Raji (cell line): Measurements from ENCODE around the gene SELENOS.

ENCODE experiments used
- POLR2A ChIP-seq: IDR thresholded peaks from 2 replicates; pipeline ENCODE4 v1.6.1; 2011; ENCODE audit warnings: low read depth, low read length, control low read depth; ENCODE audit not compliant: insufficient read depth

Gene SELENOS

DNA sequence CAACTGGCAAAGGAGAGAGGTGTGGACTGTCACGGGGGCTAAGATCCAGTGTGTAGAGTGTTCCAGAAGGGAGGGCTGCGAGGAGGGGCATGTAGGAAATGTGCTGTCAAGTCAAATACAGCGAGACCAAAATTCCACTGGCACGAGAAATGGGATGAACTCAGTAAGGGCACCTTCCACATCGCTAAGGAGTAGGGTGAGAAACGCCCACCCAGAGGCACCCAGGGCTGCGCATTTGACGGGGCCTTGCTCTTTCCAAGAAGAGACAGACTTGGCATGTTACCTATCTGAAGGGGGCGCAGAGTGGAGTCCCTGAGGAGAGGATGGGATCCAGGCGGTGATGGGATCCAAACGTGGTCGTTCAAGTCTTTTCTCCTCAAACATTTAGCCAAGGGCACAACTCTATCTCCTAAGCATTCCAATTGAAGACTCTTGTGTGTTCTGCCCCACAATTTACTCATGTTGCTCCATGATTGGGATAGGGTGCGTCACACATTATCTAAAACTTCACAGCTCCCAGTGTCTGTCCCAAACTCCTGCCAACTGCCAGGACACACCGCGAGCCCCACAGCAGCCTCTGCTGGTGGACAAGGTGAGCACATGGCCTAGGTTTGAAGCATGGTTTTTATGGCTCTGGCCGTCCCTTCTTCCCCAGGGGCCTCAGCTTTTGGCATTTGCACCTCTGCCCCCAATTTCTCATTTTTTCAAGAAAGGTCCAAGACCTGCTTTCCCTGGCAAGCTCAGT, 7.6 kb downstream of the SELENOS start:
- TF ChIP-seq POLR2A, result no peak

GRCh38 chr15:101267320-101268104, 9.8 kb downstream of the SELENOS start:
- no peak for TF ChIP-seq POLR2A

DNA sequence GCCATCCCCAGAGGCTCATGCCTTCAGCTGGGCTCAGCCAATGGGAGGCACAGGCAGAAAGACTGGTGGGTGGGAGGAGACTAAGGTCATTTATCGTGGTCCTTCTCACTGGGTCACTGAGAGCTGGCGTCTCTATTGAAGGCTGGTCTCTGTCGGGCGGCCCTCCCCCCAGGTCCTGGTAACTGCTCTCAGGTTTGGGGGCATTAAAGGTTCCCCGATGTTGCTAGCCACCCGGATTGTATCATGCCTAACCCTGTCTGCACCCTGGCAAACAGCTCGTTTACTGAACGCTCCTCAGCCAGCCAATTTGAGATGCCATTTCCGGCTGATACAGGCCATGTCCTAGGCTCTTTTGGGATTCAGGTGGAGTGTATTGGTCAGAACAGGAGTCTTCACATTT, 10.5 kb downstream of the SELENOS start:
- TF ChIP-seq POLR2A, result no peak

DNA sequence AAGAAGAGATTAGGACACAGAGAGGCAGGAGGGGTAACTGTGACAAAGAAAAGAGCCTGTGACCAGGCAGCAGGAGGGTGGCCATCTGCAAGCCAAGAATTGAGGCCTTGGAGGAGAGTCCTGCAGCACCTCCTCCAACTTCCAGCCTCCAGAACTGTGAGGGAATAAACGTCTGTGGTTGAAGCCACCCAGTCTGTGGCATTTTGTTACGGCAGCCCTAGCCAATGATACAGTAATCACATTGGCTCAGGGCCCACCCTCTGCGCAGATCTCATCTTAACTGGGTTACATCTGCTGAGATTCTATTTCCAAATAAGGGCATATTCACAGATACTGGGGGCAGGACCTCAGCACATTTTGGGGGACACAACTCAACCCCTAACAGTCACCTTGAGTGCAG, 11.3 kb downstream of the SELENOS start:
- no peak for TF ChIP-seq POLR2A

DNA sequence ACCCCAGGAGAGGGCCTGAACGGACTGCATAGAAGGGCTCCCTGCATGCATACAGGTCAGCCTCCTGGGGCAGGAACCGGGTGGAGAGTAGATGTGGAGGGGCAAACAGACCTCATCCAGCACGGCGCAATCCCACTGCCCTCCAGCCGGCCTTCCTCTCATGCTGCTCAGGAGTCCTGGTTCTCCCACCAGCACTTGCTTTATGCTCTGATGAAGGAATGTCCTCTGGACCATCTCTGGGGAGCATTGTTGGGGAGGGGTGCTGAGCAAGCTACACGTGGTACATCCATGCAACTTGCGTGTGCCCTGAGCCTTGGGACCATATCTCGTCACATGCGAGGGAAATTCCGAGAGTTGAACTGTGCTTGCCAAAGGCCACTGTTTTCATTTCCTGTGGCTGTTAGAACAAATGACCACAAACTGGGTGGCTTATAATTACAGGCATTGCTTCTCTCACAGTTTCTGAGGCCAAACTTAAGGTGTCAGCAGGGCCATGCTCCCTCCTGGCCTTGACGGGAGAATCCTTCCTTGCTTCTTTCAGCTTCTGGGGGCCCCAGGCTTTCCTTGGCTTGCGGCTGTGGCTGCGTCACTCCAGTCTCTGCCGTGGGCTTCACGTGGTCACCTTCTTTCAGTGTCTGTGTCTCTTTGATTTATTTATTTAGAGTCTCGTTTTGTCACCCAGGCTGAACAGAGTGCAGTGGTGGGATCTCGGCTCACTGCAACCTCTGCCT, 12.2 kb downstream of the SELENOS start:
- no peak for TF ChIP-seq POLR2A

- no peak for TF ChIP-seq POLR2A
Observed at GRCh38 chr15:101264011-101264410, 13.3 kb downstream of the SELENOS start.

- no peak for TF ChIP-seq POLR2A
Observed at GRCh38 chr15:101262551-101262950, 14.7 kb downstream of the SELENOS start.

DNA sequence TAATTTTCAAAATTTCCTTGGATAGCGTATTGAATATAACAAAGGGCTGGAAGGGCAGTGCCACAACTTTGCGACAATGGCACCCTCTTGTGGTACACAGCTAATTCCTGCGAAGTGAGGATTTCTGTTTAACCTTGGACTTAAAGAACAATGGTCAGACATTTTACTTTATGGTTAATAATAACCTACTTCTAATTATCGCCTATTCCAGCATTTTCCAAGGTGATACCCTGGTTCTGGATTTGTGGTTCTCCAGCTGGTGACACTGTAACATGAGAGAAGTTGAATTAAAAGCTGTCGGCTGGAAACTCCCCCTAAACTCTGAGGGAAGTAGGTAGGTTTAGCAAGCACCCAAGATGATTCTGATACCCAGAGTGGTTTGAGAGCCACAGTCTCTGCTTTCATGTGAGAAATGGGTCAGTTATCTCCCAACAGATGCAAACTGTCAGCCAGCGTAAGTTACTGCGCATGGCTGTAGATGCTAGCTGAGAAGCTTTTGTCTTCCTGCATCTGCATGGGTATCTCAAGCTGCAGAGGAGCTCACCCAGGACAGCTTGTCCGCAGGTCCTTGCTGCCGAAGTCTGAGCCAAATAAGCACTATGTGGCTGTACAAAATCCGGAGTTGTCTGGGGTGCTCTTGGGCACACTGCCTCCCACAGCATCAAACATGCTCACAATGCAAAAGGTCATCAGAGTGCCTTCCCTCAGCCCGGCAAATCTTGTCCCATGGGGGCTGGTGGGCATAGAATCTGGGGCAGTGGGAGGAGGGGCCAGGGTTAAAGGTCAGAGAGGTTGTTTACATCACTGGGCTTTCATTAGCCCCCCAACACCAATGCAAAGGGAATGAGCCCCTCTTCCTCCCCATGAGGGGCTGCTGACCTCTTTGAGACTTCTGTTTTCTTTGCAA, 18.8 kb downstream of the SELENOS start:
- TF ChIP-seq POLR2A, result no peak

DNA sequence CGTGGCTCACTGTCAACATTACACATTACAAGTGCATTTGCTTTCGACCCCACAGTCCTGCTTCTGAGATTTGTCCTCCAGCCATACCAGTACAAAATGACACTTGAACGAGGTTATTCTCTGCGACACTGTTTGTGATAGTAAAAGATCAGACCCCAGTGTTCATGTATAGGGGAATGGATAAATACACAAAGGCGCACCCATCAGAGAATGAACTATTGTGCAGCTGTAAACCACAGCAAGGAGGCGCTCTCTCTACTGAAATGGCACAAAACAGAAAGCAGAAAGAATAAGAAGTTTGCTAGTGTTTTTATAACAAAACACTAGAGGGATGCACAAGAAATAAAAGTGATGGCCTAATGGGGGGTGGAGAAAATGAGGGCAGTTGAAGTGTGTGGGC, 20.5 kb downstream of the SELENOS start:
- no peak for TF ChIP-seq POLR2A

- no peak for TF ChIP-seq POLR2A
Observed at GRCh38 chr15:101255615-101256241, 21.6 kb downstream of the SELENOS start.

DNA sequence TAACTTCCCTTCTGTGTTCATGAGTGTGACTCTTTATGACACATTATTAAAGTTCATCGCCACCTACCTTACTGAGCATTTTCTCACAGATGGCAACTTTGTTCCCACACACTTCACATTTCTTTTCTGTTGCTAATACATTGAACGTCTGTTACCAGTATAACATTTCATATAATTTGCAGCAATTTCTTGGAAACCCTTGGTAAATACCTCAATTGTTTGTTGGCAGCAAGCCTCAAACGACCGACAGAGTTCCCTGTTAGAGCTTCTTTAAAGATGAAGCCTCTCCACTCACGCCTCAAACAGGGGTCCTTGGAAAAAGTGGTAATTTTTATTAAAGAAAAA, 22.3 kb downstream of the SELENOS start:
- no peak for TF ChIP-seq POLR2A

- no peak for TF ChIP-seq POLR2A
Observed at GRCh38 chr15:101254157-101255050, 22.9 kb downstream of the SELENOS start.

DNA sequence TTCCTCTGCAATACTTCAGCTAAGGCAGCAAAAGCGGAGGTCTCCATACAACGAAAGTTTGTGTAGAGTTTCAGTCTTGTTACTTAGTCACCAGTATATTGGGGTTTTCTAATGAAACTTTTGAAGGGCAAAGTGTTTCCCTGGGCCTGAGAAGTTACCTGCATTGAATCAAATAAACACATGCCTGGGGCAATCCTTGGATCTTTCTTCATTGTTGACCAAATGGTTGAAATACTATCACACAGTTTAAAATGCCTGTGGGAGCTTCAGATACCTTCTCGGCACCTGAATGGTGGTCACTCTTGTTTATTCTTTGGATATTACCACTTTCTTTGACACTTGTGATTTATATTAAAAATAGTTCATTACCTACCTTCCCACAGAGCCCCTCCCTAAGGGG, 24.4 kb downstream of the SELENOS start:
- TF ChIP-seq POLR2A, result no peak
